Measurements from ENCODE around the gene TRIM72. TPM values are rescaled to one million over a fixed set of nuclear protein-coding genes. Genes with fewer than 3 reads are reported as not detected.
"Not testable (repeated sequence)": the region's sequence is repeated elsewhere in the genome, so short reads cannot be mapped to it uniquely, and the experiment has no call there.

Gene TRIM72
- total RNA-seq, 3 donors from 2014 or later = 0.02 TPM; not detected in 2

DNA sequence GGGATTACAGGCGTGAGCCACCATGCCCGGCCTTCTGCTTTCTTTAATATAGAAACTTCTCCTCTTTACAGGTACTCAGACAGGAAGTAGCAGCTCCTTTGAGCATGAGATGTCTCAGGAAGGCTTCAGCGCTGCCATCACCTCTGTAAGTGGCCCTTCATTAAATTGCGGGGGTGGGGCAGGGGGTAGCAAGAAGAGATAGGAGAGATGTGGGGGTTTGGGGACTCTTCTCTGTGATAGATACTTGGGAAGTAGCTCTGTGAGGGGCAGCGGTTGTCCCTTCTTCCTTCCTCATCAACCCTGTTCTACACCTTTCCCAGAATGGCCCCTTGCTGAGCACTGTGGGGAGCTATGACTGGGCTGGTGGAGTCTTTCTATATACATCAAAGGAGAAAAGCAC is 62.7 kb downstream of the TRIM72 start:
- intact Hi-C loops (cut with DNase I, micrococcal nuclease) = no loop called here
- Histone ChIP-seq H3K4me3 (no peak overlapping the region), H3K36me3 (ENCODE audit: low read depth) (no peaks in the 10 kb centered on the region), H3K9me3 (no peaks in the 10 kb centered on the region), H3K4me1 (ENCODE audit: low read depth) (no peaks in the 10 kb centered on the region)
- ATAC-seq (no peak), DNase-seq (no peak)
- TF ChIP-seq, protein P1, sequence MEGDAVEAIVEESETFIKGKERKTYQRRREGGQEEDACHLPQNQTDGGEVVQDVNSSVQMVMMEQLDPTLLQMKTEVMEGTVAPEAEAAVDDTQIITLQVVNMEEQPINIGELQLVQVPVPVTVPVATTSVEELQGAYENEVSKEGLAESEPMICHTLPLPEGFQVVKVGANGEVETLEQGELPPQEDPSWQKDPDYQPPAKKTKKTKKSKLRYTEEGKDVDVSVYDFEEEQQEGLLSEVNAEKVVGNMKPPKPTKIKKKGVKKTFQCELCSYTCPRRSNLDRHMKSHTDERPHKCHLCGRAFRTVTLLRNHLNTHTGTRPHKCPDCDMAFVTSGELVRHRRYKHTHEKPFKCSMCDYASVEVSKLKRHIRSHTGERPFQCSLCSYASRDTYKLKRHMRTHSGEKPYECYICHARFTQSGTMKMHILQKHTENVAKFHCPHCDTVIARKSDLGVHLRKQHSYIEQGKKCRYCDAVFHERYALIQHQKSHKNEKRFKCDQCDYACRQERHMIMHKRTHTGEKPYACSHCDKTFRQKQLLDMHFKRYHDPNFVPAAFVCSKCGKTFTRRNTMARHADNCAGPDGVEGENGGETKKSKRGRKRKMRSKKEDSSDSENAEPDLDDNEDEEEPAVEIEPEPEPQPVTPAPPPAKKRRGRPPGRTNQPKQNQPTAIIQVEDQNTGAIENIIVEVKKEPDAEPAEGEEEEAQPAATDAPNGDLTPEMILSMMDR (IDR thresholded peaks at IDR 0.05) = no peak

GRCh38 chr16:31277659-31278260 is 63.8 kb downstream of the TRIM72 start:
- Histone ChIP-seq H3K4me1 (ENCODE audit: low read depth) (no peaks in the 10 kb centered on the region), H3K36me3 (ENCODE audit: low read depth) (no peaks in the 10 kb centered on the region), H3K4me3 (no peak overlapping the region), H3K9me3 (no peaks in the 10 kb centered on the region)
- intact Hi-C loops (cut with DNase I, micrococcal nuclease) = no loop called here
- ATAC-seq (no peak), DNase-seq (no peak)
- TF ChIP-seq, protein P1 (IDR thresholded peaks at IDR 0.05) = no peak

GRCh38 chr16:31278853-31279252 is 64.9 kb downstream of the TRIM72 start:
- not testable (repeated sequence) for H3K4me1 ChIP-seq (ENCODE audit: low read depth); DNase-seq

More at GRCh38 chr16:31278853-31279252, 64.9 kb downstream of the TRIM72 start:
- H3K36me3 ChIP-seq (ENCODE audit: low read depth); H3K9me3 ChIP-seq; ATAC-seq; H3K4me3 ChIP-seq; intact Hi-C loops (cut with DNase I, micrococcal nuclease): not testable (repeated sequence)

Other genes starting within 250 kb of the TRIM72 start
- 10 to 100 TPM; 16.5 to 27.7 (median 23.2) TPM for gene HSD3B7, start 228.9 kb upstream of the TRIM72 start, total RNA-seq
- gene STX1B, start 203.5 kb upstream of the TRIM72 start, total RNA-seq = 1 to 10 TPM in 1 of 3 donors, under 1 TPM in 2; 0.14 to 2.8 (median 0.84) TPM
- 10 to 100 TPM; 74.8 to 87.7 (median 86.9) TPM for gene STX4, start 180.6 kb upstream of the TRIM72 start, total RNA-seq
- gene ZNF668, start 139.9 kb upstream of the TRIM72 start, total RNA-seq = 10 to 100 TPM in 1 of 3 donors, 1 to 10 TPM in 2; 8.3 to 10.2 (median 9.8) TPM
- gene ZNF646, start 139.7 kb upstream of the TRIM72 start, total RNA-seq = 10 to 100 TPM; 19.1 to 20.3 (median 20.0) TPM
- gene PRSS53, start 125.2 kb upstream of the TRIM72 start, total RNA-seq = 1 to 10 TPM; 1.1 to 2.7 (median 1.3) TPM
- 10 to 100 TPM; 31.9 to 67.9 (median 41.3) TPM for gene VKORC1, start 119.3 kb upstream of the TRIM72 start, total RNA-seq
- 10 to 100 TPM; 31.7 to 40.1 (median 36.6) TPM for gene BCKDK, start 105.7 kb upstream of the TRIM72 start, total RNA-seq
- gene KAT8, start 96.5 kb upstream of the TRIM72 start, total RNA-seq = 10 to 100 TPM; 61.1 to 83.1 (median 69.6) TPM
- 100 to 1,000 TPM; 163 to 482 (median 422) TPM for gene PRSS8, start 78.4 kb upstream of the TRIM72 start, total RNA-seq
- gene PRSS36, start 64.1 kb upstream of the TRIM72 start, total RNA-seq = 10 to 100 TPM in 1 of 3 donors, 1 to 10 TPM in 2; 8.2 to 10.2 (median 9.5) TPM
- 100 to 1,000 TPM; 167 to 264 (median 189) TPM for gene FUS, start 34.0 kb upstream of the TRIM72 start, total RNA-seq
- gene PYCARD, start 11.4 kb upstream of the TRIM72 start, total RNA-seq = 10 to 100 TPM; 39.2 to 63.4 (median 63.1) TPM
- gene PYDC1, start 3.0 kb downstream of the TRIM72 start, total RNA-seq = not detected
- gene ITGAM, start 45.9 kb downstream of the TRIM72 start, total RNA-seq = 10 to 100 TPM in 1 of 3 donors, 1 to 10 TPM in 2; 4.5 to 13.0 (median 5.7) TPM
- 1 to 10 TPM; 2.9 to 8.6 (median 3.5) TPM for gene ITGAX, start 141.1 kb downstream of the TRIM72 start, total RNA-seq
- under 1 TPM in 1 of 3 donors, not detected in 2; 0.41 TPM for gene ITGAD, start 179.2 kb downstream of the TRIM72 start, total RNA-seq
- gene COX6A2, start 214.2 kb downstream of the TRIM72 start, total RNA-seq = under 1 TPM in 1 of 3 donors, not detected in 2; 0.80 TPM
- gene ZNF843, start 228.7 kb downstream of the TRIM72 start, total RNA-seq = under 1 TPM; 0.38 to 0.76 (median 0.53) TPM
- 1 to 10 TPM; 8.3 to 9.9 (median 8.5) TPM for gene ARMC5, start 245.4 kb downstream of the TRIM72 start, total RNA-seq